Mesenchymal stem cell (in vitro differentiated cells and primary cell): Measurements from ENCODE around the gene LGALS7B.
A peak's percentile ranks its signal among the peaks of the same experiment; 100 is the strongest.

Source experiments
- DNase-seq: peaks from one replicate; pipeline ENCODE4 v3.0.0-alpha.2; 2013
- H2AFZ ChIP-seq: one replicate; pipeline ENCODE4 v1.6.1; 2013; ENCODE audit warnings: low read depth, mild to moderate bottlenecking, control low read depth, inconsistent platforms, low read length, moderate library complexity
- H2AK5ac ChIP-seq: 2 replicates; pipeline ENCODE4 v1.6.1; 2013; ENCODE audit warnings: low read length, moderate library complexity, mild to moderate bottlenecking, inconsistent platforms; ENCODE audit not compliant: severe bottlenecking
- H2BK120ac ChIP-seq: one replicate; pipeline ENCODE4 v1.6.1; 2013; ENCODE audit warnings: low read depth, mild to moderate bottlenecking, inconsistent platforms, low read length, moderate library complexity
- H2BK12ac ChIP-seq, 2 experiments: one replicate each; pipeline ENCODE4 v1.6.1; 2013; ENCODE audit warnings: inconsistent platforms in 2 of 2, low read length in 2 of 2, mild to moderate bottlenecking in 2 of 2, moderate library complexity in 2 of 2, control low read depth in 1 of 2
- H2BK15ac ChIP-seq: one replicate; pipeline ENCODE4 v1.6.1; 2013; ENCODE audit warnings: mild to moderate bottlenecking, low read depth, inconsistent platforms; ENCODE audit not compliant: poor library complexity, severe bottlenecking
- H2BK5ac ChIP-seq: 2 replicates; pipeline ENCODE4 v1.6.1; 2013; ENCODE audit warnings: low read depth, mild to moderate bottlenecking, low read length, control low read depth, inconsistent platforms; ENCODE audit not compliant: poor library complexity, severe bottlenecking
- H3K14ac ChIP-seq, 2 experiments: one replicate each; pipeline ENCODE4 v1.6.1; 2013; ENCODE audit warnings: inconsistent platforms in 2 of 2, low read length in 2 of 2, control low read depth in 1 of 2, mild to moderate bottlenecking in 1 of 2, moderate library complexity in 1 of 2
- H3K18ac ChIP-seq, 2 experiments: one replicate each; pipeline ENCODE4 v1.6.1; 2013; ENCODE audit warnings: inconsistent platforms in 2 of 2, low read length in 2 of 2, control low read depth in 1 of 2, low read depth in 1 of 2, mild to moderate bottlenecking in 1 of 2
- H3K23ac ChIP-seq, 2 experiments: one replicate each; pipeline ENCODE4 v1.6.1; 2013; ENCODE audit warnings: inconsistent platforms in 2 of 2, low read length in 2 of 2, mild to moderate bottlenecking in 2 of 2, moderate library complexity in 2 of 2, control low read depth in 1 of 2
- H3K27ac ChIP-seq: 2 replicates; pipeline ENCODE4 v1.5.1; 2013; ENCODE audit warnings: mild to moderate bottlenecking, moderate library complexity, low read length, control low read depth, inconsistent platforms; ENCODE audit not compliant: poor library complexity, severe bottlenecking
- H3K27me3 ChIP-seq, 2 experiments: 2 replicates each; pipeline versions ENCODE4 v1.6.1 to v1.7.0; 2013; ENCODE audit warnings: low read length in 2 of 2, mild to moderate bottlenecking in 2 of 2, moderate library complexity in 2 of 2, control low read depth in 1 of 2, inconsistent platforms in 1 of 2; ENCODE audit not compliant: control insufficient read depth in 1 of 2, insufficient read depth in 1 of 2
- H3K36me3 ChIP-seq, 2 experiments: 2 replicates each; pipeline versions ENCODE4 v1.6.1 to v1.7.0; 2013; ENCODE audit warnings: low read length in 2 of 2, control low read depth in 1 of 2, inconsistent platforms in 1 of 2, low read depth in 1 of 2, mild to moderate bottlenecking in 1 of 2; ENCODE audit not compliant: insufficient read depth in 2 of 2, control insufficient read depth in 1 of 2
- H3K4ac ChIP-seq, 2 experiments: one replicate each; pipeline ENCODE4 v1.6.1; 2013; ENCODE audit warnings: inconsistent platforms in 2 of 2, low read length in 2 of 2, mild to moderate bottlenecking in 2 of 2, moderate library complexity in 2 of 2, control low read depth in 1 of 2, low read depth in 1 of 2
- H3K4me1 ChIP-seq: 2 replicates; pipeline ENCODE4 v1.6.1; 2013; ENCODE audit warnings: low read depth, low read length, control low read depth; ENCODE audit not compliant: control insufficient read depth, insufficient read depth
- H3K4me2 ChIP-seq: 2 replicates; pipeline ENCODE4 v1.6.1; 2013; ENCODE audit warnings: low read length, mild to moderate bottlenecking, inconsistent platforms; ENCODE audit not compliant: poor library complexity, severe bottlenecking
- H3K4me3 ChIP-seq, 2 experiments: 2 replicates each; pipeline versions ENCODE4 v1.5.1 to v1.7.0; 2013; ENCODE audit warnings: low read length in 2 of 2, mild to moderate bottlenecking in 2 of 2, control low read depth in 1 of 2, low read depth in 1 of 2; ENCODE audit not compliant: insufficient read depth in 1 of 2
- H3K79me1 ChIP-seq: replicated peaks from 2 replicates; pipeline ENCODE4 v1.6.1; 2013; ENCODE audit warnings: mild to moderate bottlenecking, control low read depth, low read length, inconsistent platforms; ENCODE audit not compliant: poor library complexity, severe bottlenecking
- H3K9ac ChIP-seq: 2 replicates; pipeline ENCODE4 v1.7.0; 2013; ENCODE audit warnings: mild to moderate bottlenecking, low read length, moderate library complexity
- H3K9me3 ChIP-seq: 2 replicates; pipeline ENCODE4 v1.7.0; 2013; ENCODE audit warnings: mild to moderate bottlenecking, low read length; ENCODE audit not compliant: control insufficient read depth
- H4K8ac ChIP-seq: one replicate; pipeline ENCODE4 v1.6.1; 2013; ENCODE audit warnings: inconsistent platforms, mild to moderate bottlenecking, low read length, moderate library complexity
- H4K91ac ChIP-seq: one replicate; pipeline ENCODE4 v1.6.1; 2013; ENCODE audit warnings: mild to moderate bottlenecking, low read length, inconsistent platforms
- WGBS: methylation state at CpG from one replicate; pipeline ENCODE4 v1.1.7; 2013; ENCODE audit warnings: mixed read lengths; 5-methylcytosine and 5-hydroxymethylcytosine counted together

Gene LGALS7B

DNA sequence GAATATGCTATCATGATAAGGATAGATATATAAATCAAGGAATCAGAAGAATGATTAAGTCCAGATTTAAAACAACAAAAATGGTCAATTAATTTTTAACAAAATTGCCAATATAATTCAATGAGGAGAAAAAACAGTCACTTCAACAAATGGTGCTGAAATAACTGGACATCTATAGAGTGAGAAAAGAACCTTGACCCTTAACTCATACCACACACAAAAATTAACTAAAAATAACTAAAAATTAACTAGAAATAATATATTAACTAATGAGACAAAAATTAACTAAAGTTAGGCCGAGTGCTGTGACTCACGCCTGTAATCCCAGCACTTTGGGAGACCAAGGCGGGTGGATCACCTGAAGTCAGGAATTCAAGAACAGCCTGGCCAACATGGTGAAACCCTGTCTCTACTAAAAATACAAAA lies 25.2 kb upstream of the LGALS7B start:
- Histone ChIP-seq H3K23ac (no peak overlapping the region), H3K18ac (no peak overlapping the region), H3K9ac (no peak overlapping the region), H3K9me3 (no peaks in the 10 kb centered on the region), H3K4me2 (no peak overlapping the region), H3K79me1 (no peaks in the 10 kb centered on the region), H3K27ac (peak overlapping the region; percentile 74), H2BK12ac (no peak overlapping the region), H2BK5ac (no peak overlapping the region), H2AFZ (no peak overlapping the region), H3K27me3 (no peaks in the 10 kb centered on the region), H4K8ac (no peak overlapping the region), H2BK120ac (no peak overlapping the region), H3K14ac (no peak overlapping the region), H3K4me3 (no peak overlapping the region), H3K4ac (no peak overlapping the region), H3K36me3 (no peaks in the 10 kb centered on the region), H2AK5ac (no peak overlapping the region), H3K4me1 (no peaks in the 10 kb centered on the region), H4K91ac (no peak overlapping the region), H2BK15ac (no peak overlapping the region)
- 94% methylated on average over 3 of the region's 3 CpGs for WGBS
- no peak for DNase-seq

DNA sequence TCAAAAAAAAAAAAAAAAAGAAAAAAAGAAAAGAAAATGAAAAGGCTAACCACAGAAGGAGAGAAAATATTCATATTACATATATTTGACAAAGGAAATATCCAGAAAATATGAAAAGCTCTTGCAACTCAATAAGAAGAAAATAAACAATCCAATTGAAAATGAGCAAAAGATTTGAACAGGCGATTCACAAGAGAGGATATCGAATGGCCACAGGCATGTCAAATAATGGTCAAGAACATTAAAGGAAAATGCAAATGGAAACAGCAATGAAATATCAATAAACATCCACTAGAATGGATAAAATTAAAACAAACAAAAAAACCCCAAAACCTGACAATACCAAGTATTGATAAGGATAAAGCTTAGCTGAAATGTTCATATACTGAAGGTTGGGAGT lies 23.8 kb upstream of the LGALS7B start:
- Histone ChIP-seq H3K4me2 (no peak overlapping the region), H3K9ac (no peak overlapping the region), H3K9me3 (no peaks in the 10 kb centered on the region), H2BK15ac (no peak overlapping the region), H2BK5ac (no peak overlapping the region), H3K79me1 (no peaks in the 10 kb centered on the region), H4K91ac (no peak overlapping the region), H3K23ac (no peak overlapping the region), H3K27me3 (no peaks in the 10 kb centered on the region), H2AK5ac (no peak overlapping the region), H3K27ac (no peak overlapping the region), H3K4ac (no peak overlapping the region), H3K4me1 (peaks cover 1% of the 10 kb centered on the region), H3K14ac (no peak overlapping the region), H4K8ac (no peak overlapping the region), H3K36me3 (no peaks in the 10 kb centered on the region), H2BK12ac (no peak overlapping the region), H2AFZ (no peak overlapping the region), H3K4me3 (no peak overlapping the region), H3K18ac (no peak overlapping the region), H2BK120ac (no peak overlapping the region)
- WGBS: no CpG with 5 or more reads among the region's 2 CpGs
- no peak for DNase-seq

DNA sequence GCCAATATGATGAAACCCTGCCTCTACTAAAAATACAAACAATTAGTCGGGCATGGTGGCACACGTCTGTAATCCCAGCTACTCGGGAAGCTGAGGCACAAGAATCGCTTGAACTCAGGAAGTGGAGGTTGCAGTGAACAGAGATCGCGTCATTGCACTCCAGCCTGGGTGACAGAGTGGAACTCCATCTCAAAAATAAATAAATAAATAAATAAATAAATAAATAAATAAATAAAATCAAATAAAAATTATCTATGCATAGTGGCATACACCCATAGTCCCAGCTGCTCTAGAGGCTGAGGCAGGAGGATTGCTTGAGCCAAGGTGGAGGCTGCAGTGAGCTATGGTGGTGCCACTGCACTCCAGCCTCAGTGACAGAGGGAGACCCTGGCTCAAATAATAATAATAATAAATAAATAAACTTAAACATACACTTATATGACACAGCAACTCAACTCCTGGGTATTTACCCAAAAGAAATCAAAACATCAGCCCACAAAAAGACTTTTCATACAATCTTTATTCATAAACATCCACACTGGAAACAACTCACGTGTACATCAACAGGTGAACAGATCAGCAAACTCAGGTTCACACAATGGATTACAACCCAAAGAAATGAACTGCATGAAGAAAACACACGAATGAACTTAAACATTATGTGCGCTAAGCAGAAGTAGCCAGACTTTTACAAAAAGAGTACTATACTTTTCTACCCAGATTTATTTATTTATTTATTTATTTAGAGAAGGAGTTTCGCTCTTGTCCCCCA lies 22.5 kb upstream of the LGALS7B start:
- H4K91ac ChIP-seq: no peak overlapping the region
- WGBS: 93% methylated on average over 6 of the region's 10 CpGs
- no peak overlapping the region for H3K9ac ChIP-seq
- no peak overlapping the region for H4K8ac ChIP-seq
- H3K27me3 ChIP-seq: no peaks in the 10 kb centered on the region
- no peak overlapping the region for H3K23ac ChIP-seq
- H3K4me2 ChIP-seq: no peak overlapping the region
- H2BK12ac ChIP-seq: no peak overlapping the region
- H2AFZ ChIP-seq: no peak overlapping the region
- no peak overlapping the region for H3K4ac ChIP-seq
- H2BK5ac ChIP-seq: no peak overlapping the region
- no peak overlapping the region for H3K14ac ChIP-seq
- no peaks in the 10 kb centered on the region for H3K36me3 ChIP-seq
- no peak overlapping the region for H3K4me3 ChIP-seq
- peaks cover 1% of the 10 kb centered on the region for H3K4me1 ChIP-seq
- no peaks in the 10 kb centered on the region for H3K79me1 ChIP-seq
- H3K27ac ChIP-seq: no peak overlapping the region
- no peak overlapping the region for H2BK120ac ChIP-seq
- no peak for DNase-seq
- no peaks in the 10 kb centered on the region for H3K9me3 ChIP-seq
- H2AK5ac ChIP-seq: no peak overlapping the region
- H2BK15ac ChIP-seq: no peak overlapping the region
- H3K18ac ChIP-seq: no peak overlapping the region

DNA sequence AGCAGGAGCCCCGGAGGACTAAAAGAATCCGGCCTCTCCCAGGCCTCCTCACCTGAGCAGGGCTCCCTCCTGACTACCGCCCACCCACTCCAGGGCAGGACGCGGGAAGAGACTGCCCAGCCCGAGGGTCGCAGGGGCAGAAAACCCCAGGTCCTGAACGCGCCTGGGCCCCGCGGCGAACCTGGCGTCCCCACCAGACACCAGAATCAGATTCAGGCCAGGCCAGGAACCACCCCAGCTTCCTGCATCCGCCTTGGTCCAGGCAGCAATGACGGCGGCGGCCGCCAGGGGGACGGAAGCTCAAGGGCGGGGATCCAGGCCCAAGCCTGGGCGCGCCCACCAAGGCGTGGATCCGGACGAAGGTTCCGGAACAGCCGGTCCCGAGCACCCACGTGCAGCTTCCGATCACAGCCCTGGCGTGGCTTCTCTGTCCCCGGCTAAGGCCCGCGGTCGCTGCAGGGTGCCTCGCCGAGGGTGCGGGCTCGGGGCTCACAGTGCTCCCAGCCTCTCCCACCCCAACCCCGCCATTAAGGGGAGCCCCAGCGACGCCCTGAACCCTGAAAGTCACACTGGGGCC lies 19.3 kb upstream of the LGALS7B start:
- H2BK12ac ChIP-seq: peak overlapping the region in 1 of 2 experiments; percentile 15
- peak overlapping the region; percentile 39 for H2AFZ ChIP-seq
- no peak overlapping the region for H2BK5ac ChIP-seq
- H3K4me1 ChIP-seq: peaks cover 3% of the 10 kb centered on the region
- H3K14ac ChIP-seq: no peak overlapping the region
- 37% methylated on average over 37 of the region's 42 CpGs for WGBS
- H3K36me3 ChIP-seq: no peaks in the 10 kb centered on the region
- H3K4ac ChIP-seq: no peak overlapping the region
- no peaks in the 10 kb centered on the region for H3K79me1 ChIP-seq
- no peaks in the 10 kb centered on the region for H3K27me3 ChIP-seq
- DNase-seq: peak; percentile 24
- H3K23ac ChIP-seq: no peak overlapping the region
- peak overlapping the region; percentile 33 to 62 for H3K18ac ChIP-seq
- no peak overlapping the region for H3K27ac ChIP-seq
- H2AK5ac ChIP-seq: no peak overlapping the region
- no peak overlapping the region for H2BK120ac ChIP-seq
- H2BK15ac ChIP-seq: no peak overlapping the region
- no peak overlapping the region for H3K4me2 ChIP-seq
- peak overlapping the region; percentile 90 for H4K8ac ChIP-seq
- H3K9ac ChIP-seq: no peak overlapping the region
- no peak overlapping the region for H3K4me3 ChIP-seq
- no peaks in the 10 kb centered on the region for H3K9me3 ChIP-seq
- no peak overlapping the region for H4K91ac ChIP-seq
